K562 (cell line): Measurements from ENCODE around the gene SLC8A2. TPM values are rescaled to one million over a fixed set of nuclear protein-coding genes. Genes with fewer than 3 reads are reported as not detected.

Experiments
- BCLAF1 ChIP-seq, 2 experiments: fragments of 450-650 bp in 1 of 2; IDR thresholded peaks; 2 replicates each; pipeline ENCODE4 v1.6.1; 2011 to 2017; ENCODE audit warnings: low read depth in 2 of 2, antibody characterized with exemption in 1 of 2, borderline replicate concordance in 1 of 2, low read length in 1 of 2, mild to moderate bottlenecking in 1 of 2, mixed read lengths in 1 of 2; ENCODE audit not compliant: control insufficient read depth in 1 of 2
- ERF ChIP-seq: fragments of 450-650 bp; formaldehyde crosslinking; IDR thresholded peaks from 2 replicates; pipeline ENCODE4 v1.4.0; 2020; ENCODE audit warnings: mild to moderate bottlenecking, mixed read lengths
- KDM1A ChIP-seq, 2 experiments: fragments of 450-650 bp; IDR thresholded peaks; 2 replicates each; pipeline ENCODE4 v1.6.1; 2016; ENCODE audit warnings: mild to moderate bottlenecking in 2 of 2
- MCM7 ChIP-seq, 2 experiments: fragments of 450-650 bp; IDR thresholded peaks; 2 replicates each; pipeline ENCODE4 v1.6.1; 2016 to 2018
- PHF21A ChIP-seq: fragments of 450-650 bp; IDR thresholded peaks from 2 replicates; pipeline ENCODE4 v1.6.1; 2017; ENCODE audit warnings: low read depth, borderline replicate concordance
- SAFB ChIP-seq: fragments of 200-400 bp; formaldehyde crosslinking; IDR thresholded peaks from 2 replicates; pipeline ENCODE4 v1.6.1; 2017; ENCODE audit warnings: low read depth, low read length, borderline replicate concordance
- SMAD4 ChIP-seq: fragments of 250-450 bp; sonication (Bioruptor Pico); conservative IDR thresholded peaks from 2 replicates; pipeline ENCODE4 v1.8.0; 2021; ENCODE audit warnings: inconsistent platforms, mild to moderate bottlenecking, moderate library complexity
- SMARCA5 ChIP-seq: fragments of 450-650 bp; IDR thresholded peaks from 2 replicates; pipeline ENCODE4 v1.6.1; 2016
- TRIM24 ChIP-seq, 2 experiments: fragments of 450-650 bp; IDR thresholded peaks; 2 replicates each; pipeline ENCODE4 v1.6.1; 2016
- TSHZ1 ChIP-seq: fragments of 250-450 bp; sonication (Bioruptor Pico); IDR thresholded peaks from 2 replicates; pipeline ENCODE4 v1.4.0; 2020; ENCODE audit warnings: mild to moderate bottlenecking, moderate library complexity
- ZFP36 ChIP-seq: fragments of 150-350 bp; IDR thresholded peaks from 2 replicates; pipeline ENCODE4 v1.6.1; 2018; ENCODE audit warnings: low read length, low read depth; ENCODE audit not compliant: partially characterized antibody
- ZNF436 ChIP-seq: fragments of 250-450, 450-650 bp; sonication (Bioruptor Pico); formaldehyde crosslinking; IDR thresholded peaks from 2 replicates; pipeline ENCODE4 v1.7.0; 2020; ENCODE audit warnings: mild to moderate bottlenecking
- ZNF655 ChIP-seq: fragments of 250-450 bp; sonication (Bioruptor Pico); IDR thresholded peaks from 2 replicates; pipeline ENCODE4 v1.5.0; 2021
- polyA plus RNA-seq, 8 experiments: library from polyadenylated mRNA; depleted of rRNA in 4 of 8; stranded (reverse) in 5 of 8; unstranded in 3 of 8; fragments of >200 nt; fragmentation: Nextera tagmentation in 2 of 8; fragmentation: Illumina TruSeq in 1 of 8; extraction: Ambion mirVana in 2 of 8; extraction: Trizol in 1 of 8; gene quantifications; 2 replicates each; pipeline versions ENCODE4 v1.2.1 to v1.2.3, GENCODE V29; 2011 to 2014; ENCODE audit warnings: inconsistent platforms in 1 of 8, missing spikeins in 1 of 8
- total RNA-seq, 7 experiments: library from RNA; depleted of rRNA in 6 of 7; stranded (reverse); fragments of >200 nt in 6 of 7; fragmentation: Illumina TruSeq in 2 of 7; extraction: Trizol in 2 of 7; gene quantifications; 2 replicates each; pipeline versions ENCODE4 v1.2.1 to v1.2.3, GENCODE V29; 2011 to 2021; ENCODE audit warnings: low replicate concordance in 1 of 7

SLC8A2 gene
- total and polyA plus RNA-seq, 9 of the 15 experiments (the other 6 are each of a cell fraction or from before 2014, with no cell fraction given), result 0.07 to 0.66 (median 0.24) TPM; not detected in 3

GRCh38 chr19:47448360-47448727, 23.3 kb downstream of the SLC8A2 start (continued):
- TF ChIP-seq TSHZ1 (CRISPR knock-in tag) (no peak), KDM1A (IDR thresholded peaks at IDR 0.05) (peak; percentile 44 to 63; a peak in 2 of 4 replicates), TRIM24 (IDR thresholded peaks at IDR 0.05) (no peak), SAFB (no peak), ZFP36 (peak; percentile 98), ERF (no peak), BCLAF1 (IDR thresholded peaks at IDR 0.05; ENCODE audit: borderline replicate concordance in 1 of 2, control insufficient read depth in 1 of 2, low read depth in 2 of 2, low read length in 1 of 2) (no peak), MCM7 (IDR thresholded peaks at IDR 0.05) (no peak), PHF21A (no peak), ZNF436 (CRISPR knock-in tag) (0 out of 2 replicates have a peak, but pooled peaks have one; percentile 44), SMARCA5 (0 out of 2 replicates have a peak, but pooled peaks have one; percentile 76), SMAD4 (CRISPR knock-in tag) (no peak), ZNF655 (no peak)
